Measurements from ENCODE around the gene SRGAP3. TPM values are rescaled to one million over a fixed set of nuclear protein-coding genes. Genes with fewer than 3 reads are reported as not detected.

Gene SRGAP3
- polyA plus RNA-seq, 3 donors = 0.27 to 1.3 (median 0.87) TPM

DNA sequence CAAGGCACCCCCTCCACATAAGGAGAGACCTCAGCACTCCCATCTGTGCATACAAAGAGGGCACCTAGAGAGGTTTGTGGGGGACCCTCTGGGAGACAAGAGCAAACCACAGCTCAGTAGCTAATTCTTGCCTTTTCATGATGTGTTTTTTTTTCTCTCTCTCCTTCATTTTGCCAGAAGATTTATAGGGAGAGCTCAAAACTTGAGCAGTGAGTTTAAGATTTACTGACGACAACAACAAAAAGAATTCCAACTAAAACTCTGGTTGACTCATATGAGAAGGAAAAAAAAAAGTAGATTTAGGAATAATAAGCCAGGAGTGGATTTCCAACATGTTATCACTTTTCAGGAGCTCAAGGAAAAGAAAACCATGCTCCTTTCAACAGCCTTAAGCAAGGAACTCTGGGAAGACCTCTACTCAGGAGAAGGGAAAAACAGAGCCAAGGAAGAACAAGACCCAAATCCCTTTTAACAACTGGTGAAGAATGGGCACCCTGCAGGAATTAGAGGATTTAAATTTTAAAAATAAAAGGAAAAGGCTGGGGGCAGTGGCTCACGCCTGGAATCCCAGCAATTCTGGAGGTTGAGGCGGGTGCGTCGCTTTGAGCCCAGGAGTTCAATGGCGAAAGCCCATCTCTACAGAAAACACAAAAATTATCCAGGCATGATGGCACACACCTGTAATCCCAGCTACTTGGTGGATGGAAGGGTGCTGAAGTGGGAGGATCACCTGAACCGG lies 228.0 kb downstream of the SRGAP3 start:
- TF ChIP-seq CTCF (IDR thresholded peaks at IDR 0.05) = no peak
- 100% methylated on average over 1 of the region's 7 CpGs for WGBS (ENCODE audit: insufficient coverage)

GRCh38 chr3:9020426-9020825 lies 229.0 kb downstream of the SRGAP3 start:
- 100% methylated on average over 6 of the region's 6 CpGs for WGBS (ENCODE audit: insufficient coverage)
- no peak overlapping the region for H3K27ac ChIP-seq (ENCODE audit: low read depth in 1 of 2, low read length in 2 of 2)
- H3K4me3 Mint-ChIP-seq = no peak overlapping the region
- no peaks in the 10 kb centered on the region for H3K27me3 ChIP-seq (ENCODE audit: control insufficient read depth in 2 of 2, insufficient read depth in 2 of 2, low read length in 2 of 2)
- H3K4me3 ChIP-seq (replicated peaks in 1 of 3; ENCODE audit: low read depth in 2 of 3, low read length in 3 of 3) = no peak overlapping the region
- no peaks in the 10 kb centered on the region for H3K9me3 Mint-ChIP-seq
- H4K20me1 ChIP-seq (ENCODE audit: insufficient read depth, low read length) = no peaks in the 10 kb centered on the region
- H3K36me3 ChIP-seq (replicated peaks in 1 of 2; ENCODE audit: control insufficient read depth in 1 of 2, insufficient read depth in 2 of 2, low read length in 2 of 2) = no peaks in the 10 kb centered on the region
- TF ChIP-seq CTCF (IDR thresholded peaks at IDR 0.05) = no peak
- H3K9me3 ChIP-seq (replicated peaks in 1 of 2; ENCODE audit: control insufficient read depth in 1 of 2, insufficient read depth in 1 of 2, low read length in 2 of 2) = no peaks in the 10 kb centered on the region
- H3K4me2 ChIP-seq (replicated peaks; ENCODE audit: extremely low read depth, low read length, poor library complexity, severe bottlenecking) = no peak overlapping the region
- no peak overlapping the region for H3K27ac Mint-ChIP-seq
- no peaks in the 10 kb centered on the region for H3K27me3 Mint-ChIP-seq (ENCODE audit: low read depth in 3 of 3)
- DNase-seq = no peak
- no peak overlapping the region for H3K9ac ChIP-seq (ENCODE audit: insufficient read depth, low read length, poor library complexity, severe bottlenecking)
- H2AFZ ChIP-seq (ENCODE audit: insufficient read depth, low read depth, low read length, poor library complexity, severe bottlenecking) = no peak overlapping the region
- no peaks in the 10 kb centered on the region for H3K4me1 Mint-ChIP-seq
- H3K36me3 Mint-ChIP-seq = no peaks in the 10 kb centered on the region
- no peaks in the 10 kb centered on the region for H3K79me2 ChIP-seq (ENCODE audit: insufficient read depth, low read length)
- H3K4me1 ChIP-seq (ENCODE audit: control insufficient read depth in 1 of 2, insufficient read depth in 2 of 2, low read length in 2 of 2) = no peaks in the 10 kb centered on the region
- intact Hi-C loops (cut with micrococcal nuclease) = no loop called here

More for the DNA sequence above, 228.0 kb downstream of the SRGAP3 start:
- Histone ChIP-seq H3K27me3 (ENCODE audit: control insufficient read depth in 2 of 2, insufficient read depth in 2 of 2, low read length in 2 of 2) (no peaks in the 10 kb centered on the region), H3K4me2 (replicated peaks; ENCODE audit: extremely low read depth, low read length, poor library complexity, severe bottlenecking) (no peak overlapping the region), H3K36me3 (replicated peaks in 1 of 2; ENCODE audit: control insufficient read depth in 1 of 2, insufficient read depth in 2 of 2, low read length in 2 of 2) (no peaks in the 10 kb centered on the region), H2AFZ (ENCODE audit: insufficient read depth, low read depth, low read length, poor library complexity, severe bottlenecking) (no peak overlapping the region), H3K4me1 (ENCODE audit: control insufficient read depth in 1 of 2, insufficient read depth in 2 of 2, low read length in 2 of 2) (no peaks in the 10 kb centered on the region), H4K20me1 (ENCODE audit: insufficient read depth, low read length) (no peaks in the 10 kb centered on the region), H3K9ac (ENCODE audit: insufficient read depth, low read length, poor library complexity, severe bottlenecking) (no peak overlapping the region), H3K79me2 (ENCODE audit: insufficient read depth, low read length) (no peaks in the 10 kb centered on the region), H3K4me3 (replicated peaks in 1 of 3; ENCODE audit: low read depth in 2 of 3, low read length in 3 of 3) (no peak overlapping the region), H3K9me3 (replicated peaks in 1 of 2; ENCODE audit: control insufficient read depth in 1 of 2, insufficient read depth in 1 of 2, low read length in 2 of 2) (no peaks in the 10 kb centered on the region), H3K27ac (ENCODE audit: low read depth in 1 of 2, low read length in 2 of 2) (no peak overlapping the region)
- Mint-ChIP-seq H3K4me3 (no peak overlapping the region), H3K27ac (no peak overlapping the region), H3K4me1 (no peaks in the 10 kb centered on the region), H3K9me3 (no peaks in the 10 kb centered on the region), H3K36me3 (no peaks in the 10 kb centered on the region), H3K27me3 (ENCODE audit: low read depth in 3 of 3) (peaks cover 0 to 1% (median 0%) of the 10 kb centered on the region in 3 donors)
- intact Hi-C loops (cut with micrococcal nuclease) = no loop called here
- no peak for DNase-seq

Measured in CD14-positive monocyte (primary cell).